Measurements from ENCODE around the gene MBTPS1.

DNA sequence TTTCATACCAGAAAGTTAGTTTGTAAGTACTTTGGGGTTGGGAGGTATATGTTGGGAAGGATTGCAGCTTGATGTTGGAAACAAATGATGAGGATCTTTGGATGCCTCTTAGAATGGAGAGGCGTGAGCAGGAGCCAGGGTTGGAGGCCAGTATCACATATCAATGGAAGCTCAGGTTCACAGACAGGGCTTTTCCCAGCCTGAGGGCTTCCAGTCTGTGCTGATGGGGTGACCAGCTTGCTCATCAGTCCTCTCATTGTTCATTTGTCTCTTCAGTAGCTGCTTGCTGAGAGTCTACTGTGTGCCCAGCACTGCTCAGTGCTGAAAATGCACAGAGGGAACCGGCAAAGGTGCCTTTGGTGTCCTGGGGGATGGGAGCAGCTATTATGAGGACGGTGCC, 34.2 kb upstream of the MBTPS1 start:
- TF ChIP-seq POLR2A (IDR thresholded peaks at IDR 0.05) = no peak
- TF ChIP-seq, protein P1, sequence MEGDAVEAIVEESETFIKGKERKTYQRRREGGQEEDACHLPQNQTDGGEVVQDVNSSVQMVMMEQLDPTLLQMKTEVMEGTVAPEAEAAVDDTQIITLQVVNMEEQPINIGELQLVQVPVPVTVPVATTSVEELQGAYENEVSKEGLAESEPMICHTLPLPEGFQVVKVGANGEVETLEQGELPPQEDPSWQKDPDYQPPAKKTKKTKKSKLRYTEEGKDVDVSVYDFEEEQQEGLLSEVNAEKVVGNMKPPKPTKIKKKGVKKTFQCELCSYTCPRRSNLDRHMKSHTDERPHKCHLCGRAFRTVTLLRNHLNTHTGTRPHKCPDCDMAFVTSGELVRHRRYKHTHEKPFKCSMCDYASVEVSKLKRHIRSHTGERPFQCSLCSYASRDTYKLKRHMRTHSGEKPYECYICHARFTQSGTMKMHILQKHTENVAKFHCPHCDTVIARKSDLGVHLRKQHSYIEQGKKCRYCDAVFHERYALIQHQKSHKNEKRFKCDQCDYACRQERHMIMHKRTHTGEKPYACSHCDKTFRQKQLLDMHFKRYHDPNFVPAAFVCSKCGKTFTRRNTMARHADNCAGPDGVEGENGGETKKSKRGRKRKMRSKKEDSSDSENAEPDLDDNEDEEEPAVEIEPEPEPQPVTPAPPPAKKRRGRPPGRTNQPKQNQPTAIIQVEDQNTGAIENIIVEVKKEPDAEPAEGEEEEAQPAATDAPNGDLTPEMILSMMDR (IDR thresholded peaks at IDR 0.05) = no peak

Measured in thyroid gland (tissue), 4 donors.